GM23248 (cell line): ENCODE results near the gene TTC39C. TPM values are rescaled to one million over a fixed set of nuclear protein-coding genes. Genes with fewer than 3 reads are reported as not detected.

Experiments
- DNase-seq: peaks from one replicate; pipeline ENCODE4 v3.0.0-alpha.2; 2015
- H2AFZ ChIP-seq: fragments of 200-600 bp; sonication (generic); 2 replicates; pipeline ENCODE4 v1.6.1; 2016; ENCODE audit warnings: antibody characterized with exemption
- H3F3A ChIP-seq: fragments of 200-600 bp; sonication (generic); 2 replicates; pipeline ENCODE4 v1.6.1; 2016; ENCODE audit warnings: mild to moderate bottlenecking, antibody characterized with exemption, mixed run types; ENCODE audit not compliant: insufficient read depth
- H3K27ac ChIP-seq: fragments of 200-600 bp; sonication (generic); 2 replicates; pipeline ENCODE4 v1.5.1; 2016; ENCODE audit warnings: mild to moderate bottlenecking
- H3K27me3 ChIP-seq: fragments of 200-600 bp; sonication (generic); replicated peaks from 2 replicates; pipeline ENCODE4 v1.6.1; 2016; ENCODE audit warnings: mild to moderate bottlenecking; ENCODE audit not compliant: insufficient read depth
- H3K36me3 ChIP-seq: fragments of 200-600 bp; sonication (generic); 2 replicates; pipeline ENCODE4 v1.6.1; 2016; ENCODE audit warnings: low read depth, mild to moderate bottlenecking
- H3K4me1 ChIP-seq: fragments of 200-600 bp; sonication (generic); 2 replicates; pipeline ENCODE4 v1.6.1; 2016; ENCODE audit warnings: mild to moderate bottlenecking; ENCODE audit not compliant: insufficient read depth
- H3K4me2 ChIP-seq: fragments of 200-600 bp; sonication (generic); one replicate; pipeline ENCODE4 v1.6.1; 2016; ENCODE audit warnings: mild to moderate bottlenecking; ENCODE audit not compliant: unreplicated experiment
- H3K4me3 ChIP-seq: fragments of 200-600 bp; sonication (generic); 2 replicates; pipeline ENCODE4 v1.5.1; 2016; ENCODE audit warnings: mild to moderate bottlenecking
- H3K79me2 ChIP-seq: fragments of 200-600 bp; sonication (generic); 2 replicates; pipeline ENCODE4 v1.6.1; 2016; ENCODE audit warnings: mild to moderate bottlenecking; ENCODE audit not compliant: insufficient read depth
- H3K9ac ChIP-seq: fragments of 200-600 bp; sonication (generic); 2 replicates; pipeline ENCODE4 v1.6.1; 2016; ENCODE audit warnings: mild to moderate bottlenecking
- H3K9me2 ChIP-seq: fragments of 200-600 bp; sonication (generic); 2 replicates; pipeline ENCODE4 v1.6.1; 2016; ENCODE audit warnings: mixed run types, mild to moderate bottlenecking, moderate library complexity; ENCODE audit not compliant: insufficient read depth
- H3K9me3 ChIP-seq: fragments of 200-600 bp; sonication (generic); one replicate; pipeline ENCODE4 v1.6.1; 2017; ENCODE audit warnings: low read depth
- H4K20me1 ChIP-seq: fragments of 200-600 bp; sonication (generic); 2 replicates; pipeline ENCODE4 v1.6.0; 2016; ENCODE audit not compliant: insufficient read depth
- EZH2 ChIP-seq: fragments of 200-600 bp; sonication (generic); IDR thresholded peaks from 2 replicates; pipeline ENCODE4 v1.6.1; 2018; ENCODE audit warnings: antibody characterized with exemption, mild to moderate bottlenecking; ENCODE audit not compliant: insufficient read depth, poor library complexity, severe bottlenecking
- EZH2phosphoT487 ChIP-seq: fragments of 200-600 bp; sonication (generic); IDR thresholded peaks from 2 replicates; pipeline ENCODE4 v1.6.1; 2018; ENCODE audit warnings: antibody characterized with exemption, moderate library complexity, mild to moderate bottlenecking, low read depth; ENCODE audit not compliant: insufficient read depth
- WGBS, 2 experiments: methylation state at CpG; one replicate each; pipeline ENCODE4 v1.1.6; 2015 to 2017; ENCODE audit warnings: low lambda C conversion rate in 2 of 2, low coverage in 1 of 2; ENCODE audit errors: missing lambda C conversion rate in 2 of 2; 5-methylcytosine and 5-hydroxymethylcytosine counted together
- in situ Hi-C: fragments of 300-500 bp; cut with MboI; formaldehyde crosslinking; loops from 2 replicates; pipeline ENCODE4 v1.15.0; 2020
- polyA plus RNA-seq: library from polyadenylated mRNA; unstranded; fragments of >200 nt; fragmentation: Nextera tagmentation; extraction: Ambion mirVana; gene quantifications from 2 replicates; pipeline ENCODE4 v1.2.1, GENCODE V29; 2016
- total RNA-seq: library from RNA; depleted of rRNA; stranded (reverse); fragments of >200 nt; shearing (Covaris generic); gene quantifications from 2 replicates; pipeline ENCODE4 v1.2.3, GENCODE V29; 2014

TTC39C gene
- total and polyA plus RNA-seq, 2 experiments from 2014 or later: 15.7 to 24.3 TPM

- H3K36me3 ChIP-seq: no peaks in the 10 kb centered on the region
- no peak overlapping the region for H2AFZ ChIP-seq
- no peak for DNase-seq
- in situ Hi-C loops: no loop called here
- 90 to 94% methylated on average over 3 of the region's 3 CpGs for WGBS, 2 experiments
- H3K9me2 ChIP-seq: no peaks in the 10 kb centered on the region
- no peak overlapping the region for H3K4me2 ChIP-seq
- no peak overlapping the region for H3K9ac ChIP-seq
- no peaks in the 10 kb centered on the region for H3K27me3 ChIP-seq
- H3K27ac ChIP-seq: no peak overlapping the region
- peaks cover 98% of the 10 kb centered on the region for H3K79me2 ChIP-seq
- TF ChIP-seq EZH2 (no peak), EZH2phosphoT487 (no peak)
- H3K4me1 ChIP-seq: no peaks in the 10 kb centered on the region
- H3K4me3 ChIP-seq: no peak overlapping the region
- H4K20me1 ChIP-seq: 0 out of 2 replicates have a peak, but pooled peaks cover 9% of the 10 kb centered on the region
- no peaks in the 10 kb centered on the region for H3F3A ChIP-seq
- no peaks in the 10 kb centered on the region for H3K9me3 ChIP-seq
Observed at GRCh38 chr18:24039671-24040070, 25.1 kb downstream of the TTC39C start.

DNA sequence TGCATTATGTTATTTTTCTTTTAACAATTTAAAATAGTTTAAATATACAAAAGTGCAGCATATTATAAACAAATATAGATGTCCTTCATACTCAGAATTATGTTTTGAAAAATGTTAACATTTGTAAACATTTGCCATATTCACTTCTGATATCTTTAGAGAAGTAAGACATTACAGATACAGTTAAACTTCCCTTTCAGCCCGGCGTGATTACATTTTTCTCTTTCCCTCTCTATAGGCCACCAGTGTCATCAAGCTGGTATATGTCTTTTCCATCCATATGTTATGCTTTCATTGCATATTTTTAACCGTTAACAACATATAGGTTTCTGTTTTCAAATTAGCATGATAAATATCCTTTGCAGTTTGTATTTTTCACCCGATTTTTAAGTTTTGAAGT, 27.1 kb downstream of the TTC39C start:
- no peak for DNase-seq
- Histone ChIP-seq H3K9ac (no peak overlapping the region), H2AFZ (no peak overlapping the region), H3K4me1 (no peaks in the 10 kb centered on the region), H3K9me2 (no peaks in the 10 kb centered on the region), H4K20me1 (0 out of 2 replicates have a peak, but pooled peaks cover 5% of the 10 kb centered on the region), H3F3A (no peaks in the 10 kb centered on the region), H3K27me3 (no peaks in the 10 kb centered on the region), H3K4me3 (no peak overlapping the region), H3K27ac (no peak overlapping the region), H3K36me3 (no peaks in the 10 kb centered on the region), H3K79me2 (peaks cover 88% of the 10 kb centered on the region), H3K9me3 (no peaks in the 10 kb centered on the region), H3K4me2 (no peak overlapping the region)
- in situ Hi-C loops: no loop called here
- WGBS, 2 experiments: 97 to 99% methylated on average over 4 of the region's 4 CpGs
- no peak for TF ChIP-seq EZH2
- no peak for TF ChIP-seq EZH2phosphoT487

GRCh38 chr18:24043403-24043802, 28.8 kb downstream of the TTC39C start:
- H3K79me2 ChIP-seq: peaks cover 84% of the 10 kb centered on the region
- H3K4me3 ChIP-seq: no peak overlapping the region
- H3K27ac ChIP-seq: no peak overlapping the region
- no peaks in the 10 kb centered on the region for H3K36me3 ChIP-seq
- DNase-seq: no peak
- no peaks in the 10 kb centered on the region for H4K20me1 ChIP-seq
- no peak overlapping the region for H2AFZ ChIP-seq
- no peaks in the 10 kb centered on the region for H3K9me3 ChIP-seq
- no peaks in the 10 kb centered on the region for H3K4me1 ChIP-seq
- no peak overlapping the region for H3K4me2 ChIP-seq
- TF ChIP-seq EZH2 (no peak), EZH2phosphoT487 (no peak)
- no peaks in the 10 kb centered on the region for H3F3A ChIP-seq
- no peaks in the 10 kb centered on the region for H3K27me3 ChIP-seq
- H3K9ac ChIP-seq: no peak overlapping the region
- no peaks in the 10 kb centered on the region for H3K9me2 ChIP-seq
- 89 to 91% methylated on average over 6 of the region's 6 CpGs for WGBS, 2 experiments
- in situ Hi-C loops: no loop called here

DNA sequence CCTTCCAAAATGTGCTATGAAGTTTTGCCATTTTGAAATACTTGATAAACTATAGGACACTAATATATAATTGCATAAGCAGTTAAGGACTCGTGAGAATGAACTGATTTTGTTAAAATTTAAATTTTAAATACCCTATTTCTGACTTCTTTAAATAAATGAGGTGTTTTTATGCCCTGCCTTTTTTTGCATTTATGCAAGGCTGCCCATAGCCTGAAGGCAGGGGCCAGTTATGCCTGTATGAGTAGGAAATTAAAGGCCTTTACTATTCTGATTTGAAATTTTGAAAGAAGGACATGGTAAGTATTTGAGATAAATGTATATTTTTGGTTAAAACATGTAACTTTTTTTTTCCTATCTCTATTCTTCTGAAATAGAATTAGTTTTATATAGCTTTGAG, 33.7 kb downstream of the TTC39C start:
- H3K27me3 ChIP-seq: no peaks in the 10 kb centered on the region
- H3K4me3 ChIP-seq: no peak overlapping the region
- TF ChIP-seq EZH2 (no peak), EZH2phosphoT487 (no peak)
- H3K9me3 ChIP-seq: no peaks in the 10 kb centered on the region
- no peaks in the 10 kb centered on the region for H3K9me2 ChIP-seq
- no peak overlapping the region for H2AFZ ChIP-seq
- H4K20me1 ChIP-seq: no peaks in the 10 kb centered on the region
- H3K36me3 ChIP-seq: no peaks in the 10 kb centered on the region
- 89 to 90% methylated on average over 1 of the region's 1 CpG for WGBS, 2 experiments
- no peak overlapping the region for H3K9ac ChIP-seq
- H3K27ac ChIP-seq: no peak overlapping the region
- no peak overlapping the region for H3K4me2 ChIP-seq
- no peaks in the 10 kb centered on the region for H3K4me1 ChIP-seq
- in situ Hi-C loops: no loop called here
- no peak for DNase-seq
- H3K79me2 ChIP-seq: peaks cover 60% of the 10 kb centered on the region
- H3F3A ChIP-seq: peaks cover 2% of the 10 kb centered on the region; the same call in 1 of the 2 replicates

DNA sequence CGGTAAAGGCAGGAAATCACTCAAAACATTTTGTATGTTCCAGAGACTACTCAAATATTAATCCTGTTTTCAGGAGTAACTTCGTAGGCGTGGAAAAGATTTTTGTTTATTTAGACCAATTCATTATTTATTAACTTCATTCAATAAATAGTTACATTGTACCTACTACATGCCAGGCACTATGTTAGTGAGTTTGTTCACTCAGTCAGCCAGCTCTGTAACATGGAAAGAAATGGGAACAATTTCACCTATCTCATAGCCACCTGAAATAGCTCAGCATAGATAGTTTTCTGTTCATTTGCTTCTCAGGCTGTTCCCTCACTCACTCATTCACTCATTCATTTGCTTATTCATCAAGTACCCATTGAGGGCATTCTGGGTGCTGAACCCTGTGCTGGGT, 34.6 kb downstream of the TTC39C start:
- no peaks in the 10 kb centered on the region for H3K9me3 ChIP-seq
- no peak overlapping the region for H3K4me3 ChIP-seq
- H3K79me2 ChIP-seq: peaks cover 55% of the 10 kb centered on the region
- TF ChIP-seq EZH2phosphoT487 (no peak), EZH2 (no peak)
- H2AFZ ChIP-seq: no peak overlapping the region
- peaks cover 5% of the 10 kb centered on the region; the same call in 1 of the 2 replicates for H3K4me1 ChIP-seq
- no peak overlapping the region for H3K27ac ChIP-seq
- no peak overlapping the region for H3K9ac ChIP-seq
- DNase-seq: no peak
- no peaks in the 10 kb centered on the region for H4K20me1 ChIP-seq
- H3K27me3 ChIP-seq: no peaks in the 10 kb centered on the region
- H3F3A ChIP-seq: peaks cover 11% of the 10 kb centered on the region; the same call in 1 of the 2 replicates
- no peaks in the 10 kb centered on the region for H3K36me3 ChIP-seq
- in situ Hi-C loops: no loop called here
- no peaks in the 10 kb centered on the region for H3K9me2 ChIP-seq
- WGBS, 2 experiments: 97 to 99% methylated on average over 3 of the region's 3 CpGs
- no peak overlapping the region for H3K4me2 ChIP-seq
